Measurements from ENCODE around the gene NDUFS7. TPM values are rescaled to one million over a fixed set of nuclear protein-coding genes. Genes with fewer than 3 reads are reported as not detected.

The NDUFS7 gene
- polyA plus RNA-seq, 3 donors = 119 to 232 (median 211) TPM

DNA sequence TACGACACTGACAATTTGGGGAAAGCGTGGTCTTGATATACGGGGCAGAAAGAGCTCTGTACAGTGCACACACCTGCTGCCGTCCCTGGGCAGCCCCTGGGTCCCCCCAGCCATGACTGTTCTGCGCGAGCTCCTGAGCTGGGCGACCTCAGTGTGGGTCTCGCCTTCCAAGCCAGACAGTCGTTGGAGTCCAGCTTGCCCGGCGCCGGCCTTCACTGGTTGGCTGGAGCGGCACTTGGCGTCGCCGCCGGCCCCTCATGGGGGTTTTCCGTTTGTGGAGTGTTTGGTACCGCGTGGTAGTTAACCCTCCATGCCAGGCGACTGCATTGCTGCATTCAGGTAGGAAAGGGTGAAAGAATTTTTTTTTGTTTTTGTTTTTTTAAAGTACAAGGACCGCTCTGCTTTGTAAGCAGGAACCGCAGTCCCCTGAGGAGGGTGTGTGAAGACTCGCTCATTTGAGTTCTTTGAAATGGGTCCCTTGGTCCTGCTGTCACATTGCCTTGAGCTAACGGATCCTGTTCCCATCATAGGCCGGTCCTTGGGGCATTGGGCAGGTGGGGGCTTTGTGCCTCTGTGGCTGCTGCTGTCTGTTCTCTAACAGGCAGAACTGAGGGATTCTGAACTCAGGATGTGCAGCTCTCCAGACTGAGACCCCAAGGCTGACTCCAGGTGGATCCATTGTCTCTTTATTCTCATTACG, 43.7 kb downstream of the NDUFS7 start:
- Mint-ChIP-seq H3K9me3 (no peaks in the 10 kb centered on the region), H3K36me3 (peaks cover 57 to 88% of the 10 kb centered on the region in 2 donors)

DNA sequence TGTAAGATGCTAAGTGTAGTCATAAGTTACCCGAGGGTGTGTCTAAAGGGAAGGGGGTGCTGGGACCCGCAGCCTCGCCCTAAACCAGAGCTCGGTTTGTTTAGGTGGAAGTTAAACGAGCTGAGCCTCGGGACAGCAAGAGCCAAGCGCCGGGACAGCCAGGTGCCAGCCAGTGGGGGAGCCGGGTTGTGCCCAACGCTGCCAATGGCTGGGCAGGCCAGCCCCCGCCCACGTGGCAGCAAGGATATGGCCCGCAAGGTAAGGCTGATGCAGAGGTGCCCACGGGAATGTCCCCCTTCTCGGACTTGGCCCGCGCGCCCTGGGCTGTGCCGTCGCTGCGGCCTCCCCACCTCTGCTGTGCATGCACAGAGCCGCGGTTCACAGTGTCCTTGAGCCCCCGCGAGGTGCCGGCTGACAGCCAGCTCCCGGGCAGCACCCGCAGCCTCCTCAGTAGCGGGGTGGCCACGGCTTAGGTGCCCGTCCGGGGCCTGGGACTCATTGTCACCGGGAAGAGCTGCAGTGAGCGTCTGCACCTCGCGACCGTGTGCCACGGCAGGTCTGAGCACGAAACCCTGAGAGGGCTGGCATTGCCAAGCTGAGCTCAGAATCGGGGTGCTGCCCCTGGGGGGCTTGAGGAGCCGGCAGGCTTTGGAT, 45.2 kb downstream of the NDUFS7 start:
- H3K27ac ChIP-seq (ENCODE audit: low read depth in 1 of 2, low read length in 2 of 2) = no peak overlapping the region
- Mint-ChIP-seq H3K27ac (no peak overlapping the region), H3K4me1 (no peaks in the 10 kb centered on the region), H3K36me3 (peaks cover 49 to 82% of the 10 kb centered on the region in 2 donors), H3K4me3 (no peak overlapping the region), H3K9me3 (no peaks in the 10 kb centered on the region), H3K27me3 (ENCODE audit: low read depth in 3 of 3) (no peaks in the 10 kb centered on the region)
- H4K20me1 ChIP-seq (ENCODE audit: insufficient read depth, low read length) = peaks cover 87% of the 10 kb centered on the region
- peaks cover 24% of the 10 kb centered on the region for H3K79me2 ChIP-seq (ENCODE audit: insufficient read depth, low read length)
- no peak overlapping the region for H3K4me3 ChIP-seq (replicated peaks in 1 of 3; ENCODE audit: low read depth in 2 of 3, low read length in 3 of 3)
- no peaks in the 10 kb centered on the region for H3K9me3 ChIP-seq (replicated peaks in 1 of 2; ENCODE audit: control insufficient read depth in 1 of 2, insufficient read depth in 1 of 2, low read length in 2 of 2)
- no peaks in the 10 kb centered on the region for H3K27me3 ChIP-seq (ENCODE audit: control insufficient read depth in 2 of 2, insufficient read depth in 2 of 2, low read length in 2 of 2)
- no peaks in the 10 kb centered on the region for H3K4me1 ChIP-seq (ENCODE audit: control insufficient read depth in 1 of 2, insufficient read depth in 2 of 2, low read length in 2 of 2)
- peaks cover 83 to 94% of the 10 kb centered on the region in 2 donors for H3K36me3 ChIP-seq (replicated peaks in 1 of 2; ENCODE audit: control insufficient read depth in 1 of 2, insufficient read depth in 2 of 2, low read length in 2 of 2)
- no peak overlapping the region for H3K9ac ChIP-seq (ENCODE audit: insufficient read depth, low read length, poor library complexity, severe bottlenecking)
- H2AFZ ChIP-seq (ENCODE audit: insufficient read depth, low read depth, low read length, poor library complexity, severe bottlenecking) = no peak overlapping the region
- no peak overlapping the region for H3K4me2 ChIP-seq (replicated peaks; ENCODE audit: extremely low read depth, low read length, poor library complexity, severe bottlenecking)
- DNase-seq = no peak
- 97% methylated on average over 41 of the region's 41 CpGs for WGBS (ENCODE audit: insufficient coverage)
- no peak for TF ChIP-seq CTCF (IDR thresholded peaks at IDR 0.05)
- intact Hi-C loops (cut with micrococcal nuclease) = no loop called here

More for the DNA sequence above, 43.7 kb downstream of the NDUFS7 start:
- Histone ChIP-seq H4K20me1 (ENCODE audit: insufficient read depth, low read length) (peaks cover 87% of the 10 kb centered on the region), H3K9me3 (replicated peaks in 1 of 2; ENCODE audit: control insufficient read depth in 1 of 2, insufficient read depth in 1 of 2, low read length in 2 of 2) (no peaks in the 10 kb centered on the region), H3K27me3 (ENCODE audit: control insufficient read depth in 2 of 2, insufficient read depth in 2 of 2, low read length in 2 of 2) (no peaks in the 10 kb centered on the region), H3K4me2 (replicated peaks; ENCODE audit: extremely low read depth, low read length, poor library complexity, severe bottlenecking) (no peak overlapping the region), H3K4me1 (ENCODE audit: control insufficient read depth in 1 of 2, insufficient read depth in 2 of 2, low read length in 2 of 2) (no peaks in the 10 kb centered on the region), H2AFZ (ENCODE audit: insufficient read depth, low read depth, low read length, poor library complexity, severe bottlenecking) (no peak overlapping the region), H3K4me3 (replicated peaks in 1 of 3; ENCODE audit: low read depth in 2 of 3, low read length in 3 of 3) (no peak overlapping the region), H3K36me3 (replicated peaks in 1 of 2; ENCODE audit: control insufficient read depth in 1 of 2, insufficient read depth in 2 of 2, low read length in 2 of 2) (peaks cover 82 to 94% of the 10 kb centered on the region in 2 donors), H3K79me2 (ENCODE audit: insufficient read depth, low read length) (peaks cover 28% of the 10 kb centered on the region), H3K27ac (ENCODE audit: low read depth in 1 of 2, low read length in 2 of 2) (no peak overlapping the region), H3K9ac (ENCODE audit: insufficient read depth, low read length, poor library complexity, severe bottlenecking) (no peak overlapping the region)
- DNase-seq = no peak
- no peak for TF ChIP-seq CTCF (IDR thresholded peaks at IDR 0.05)
- Mint-ChIP-seq H3K4me3 (no peak overlapping the region), H3K4me1 (no peaks in the 10 kb centered on the region), H3K27ac (peak overlapping the region in 1 of 7 donors; percentile 25), H3K27me3 (ENCODE audit: low read depth in 3 of 3) (no peaks in the 10 kb centered on the region)
- WGBS (ENCODE audit: insufficient coverage) = 96% methylated on average over 24 of the region's 27 CpGs
- intact Hi-C loops (cut with micrococcal nuclease) = loop anchor here in 1 of 2 donors (1.0 kb wide), 1 partner anchor 8 kb away; no protein-coding TSS in a partner anchor

Data from CD14-positive monocyte (primary cell).